Measurements from ENCODE around the gene INO80E.

INO80E gene

DNA sequence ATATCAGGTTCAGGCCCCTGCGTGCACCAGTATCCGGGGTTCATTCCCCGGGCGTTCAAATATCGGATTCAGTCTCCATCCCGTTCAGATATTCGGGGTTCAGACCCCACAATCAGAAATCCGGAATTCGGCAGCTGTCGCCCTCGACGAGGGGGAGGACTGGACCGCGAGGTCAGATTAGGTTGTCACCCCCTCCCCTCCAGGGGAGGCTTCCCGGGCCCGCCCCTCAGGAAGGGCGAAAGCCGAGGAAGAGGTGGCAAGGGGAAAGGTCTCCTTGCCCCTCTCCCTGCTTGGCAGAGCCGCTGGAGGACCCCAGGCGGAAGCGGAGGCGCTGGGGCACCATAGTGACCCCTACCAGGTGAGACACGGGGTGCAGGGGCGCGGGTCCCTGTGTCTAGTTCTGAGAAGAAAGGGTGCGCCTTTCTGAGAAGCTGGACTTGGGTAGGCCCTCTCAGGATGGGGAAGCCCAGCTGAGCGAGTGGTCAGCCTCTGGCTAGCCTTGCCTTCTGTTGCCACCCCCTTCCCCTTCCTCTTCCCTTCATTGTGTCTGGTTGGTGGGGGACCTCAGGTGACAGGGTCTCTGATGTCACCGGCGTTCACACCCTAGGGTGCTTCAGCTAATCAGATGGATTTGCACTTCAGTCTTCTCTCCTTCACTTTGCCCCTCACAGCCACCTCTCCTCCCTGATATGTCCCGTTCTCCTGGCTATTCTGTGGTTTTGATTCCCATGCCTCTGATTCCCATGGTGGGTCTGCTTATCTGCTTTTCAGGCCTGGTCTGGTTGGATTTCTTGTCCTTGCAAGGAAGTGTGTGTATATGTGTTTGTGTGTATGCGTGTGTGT, 21.5 kb upstream of the INO80E start:
- in situ Hi-C loops (cut with MboI; ENCODE audit: low pct_unique_long_range_greater_than_20kb, low sequenced_read_pairs): no loop called here
- peak; percentile 19 for DNase-seq

DNA sequence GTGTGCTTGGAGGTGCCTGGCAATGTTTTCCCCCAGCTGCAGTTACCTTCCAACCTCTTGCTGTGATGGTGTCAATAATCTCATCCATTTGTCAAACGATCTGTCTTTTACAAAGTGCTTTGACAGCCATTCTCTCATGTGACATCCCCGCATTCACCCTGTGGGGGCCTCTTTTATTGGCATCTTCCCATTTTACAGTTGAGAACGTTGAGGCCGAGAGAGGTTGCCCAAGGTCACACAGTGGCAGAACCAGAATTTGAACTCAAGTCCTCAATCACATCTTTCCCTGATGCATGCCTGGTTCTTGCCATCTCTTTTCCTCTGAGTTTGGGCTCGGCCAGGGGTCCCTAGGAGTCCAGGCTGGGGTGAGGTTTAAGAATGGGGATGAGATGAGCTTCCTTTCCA, 20.9 kb upstream of the INO80E start:
- peak; percentile 12 for DNase-seq
- in situ Hi-C loops (cut with MboI; ENCODE audit: low pct_unique_long_range_greater_than_20kb, low sequenced_read_pairs): no loop called here

DNA sequence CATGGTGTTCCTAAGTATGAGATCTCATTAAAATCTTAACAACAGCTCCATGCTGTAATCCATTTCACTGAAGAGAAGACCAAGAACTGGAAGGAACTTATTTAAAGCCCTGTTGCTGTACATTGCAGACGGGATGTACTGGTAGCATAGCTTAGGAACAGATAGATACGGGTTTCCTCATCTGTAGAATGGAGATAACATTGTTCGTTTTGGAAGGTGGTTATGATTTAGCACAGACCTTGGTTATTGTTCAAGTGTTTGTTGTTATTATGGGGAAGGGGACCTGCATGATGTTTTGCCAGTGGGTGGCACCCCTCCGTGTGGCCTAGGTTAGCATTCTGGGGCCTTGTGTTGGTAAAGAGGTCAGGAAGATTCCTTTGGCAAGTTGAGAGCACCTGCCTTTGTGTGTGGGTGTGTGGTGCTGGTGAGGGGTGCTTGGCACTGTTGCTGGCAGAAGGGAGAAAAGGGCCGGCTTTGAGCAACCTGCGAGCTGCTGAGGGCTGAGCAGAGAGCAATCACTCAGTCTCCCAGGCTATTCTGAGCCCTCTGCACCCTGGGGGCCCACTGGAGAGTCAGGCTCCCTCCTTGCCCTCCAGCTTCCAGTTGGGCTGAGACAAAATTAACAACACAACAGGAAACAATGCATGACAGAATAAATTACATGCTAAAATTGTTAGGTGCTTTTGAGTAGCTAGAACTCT, 20.1 kb upstream of the INO80E start:
- in situ Hi-C loops (cut with MboI; ENCODE audit: low pct_unique_long_range_greater_than_20kb, low sequenced_read_pairs): no loop called here
- DNase-seq: no peak

DNA sequence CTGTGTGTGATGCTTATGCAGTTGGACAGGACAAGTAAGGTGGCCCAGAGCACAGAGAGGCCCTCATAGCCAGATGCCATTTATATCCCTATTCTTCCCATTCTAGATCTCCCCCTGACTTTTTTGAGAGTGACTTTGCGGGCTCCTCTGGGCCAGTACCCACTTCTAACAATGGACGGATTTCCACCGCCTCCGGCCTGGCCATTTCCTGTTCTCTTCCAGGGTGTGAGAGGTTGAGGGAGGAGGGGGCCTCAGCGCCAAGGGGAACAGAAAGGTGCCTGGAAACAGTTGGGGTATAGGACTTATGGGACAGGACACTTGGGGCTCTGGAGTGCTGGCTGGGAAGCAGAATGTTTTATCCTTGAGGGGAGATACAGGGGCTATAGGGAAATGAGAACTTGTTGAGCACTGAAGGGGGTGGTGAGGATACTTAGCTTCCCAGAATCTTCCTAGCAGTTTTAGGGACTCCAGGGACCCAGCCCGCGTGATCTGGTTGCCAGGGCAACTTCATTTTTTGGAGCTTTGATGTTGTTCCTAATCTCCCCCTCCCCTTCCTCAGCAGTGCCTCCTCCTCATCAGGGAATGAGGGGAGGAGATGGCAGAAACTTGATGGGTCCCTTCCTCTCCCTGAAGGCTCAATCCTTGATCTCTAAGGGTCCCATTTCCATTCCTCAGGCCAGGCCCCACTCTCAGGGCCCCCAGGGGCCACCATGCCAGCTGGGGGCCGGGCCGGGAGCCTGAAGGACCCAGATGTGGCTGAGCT, 18.8 kb upstream of the INO80E start:
- in situ Hi-C loops (cut with MboI; ENCODE audit: low pct_unique_long_range_greater_than_20kb, low sequenced_read_pairs): no loop called here
- no peak for DNase-seq

DNA sequence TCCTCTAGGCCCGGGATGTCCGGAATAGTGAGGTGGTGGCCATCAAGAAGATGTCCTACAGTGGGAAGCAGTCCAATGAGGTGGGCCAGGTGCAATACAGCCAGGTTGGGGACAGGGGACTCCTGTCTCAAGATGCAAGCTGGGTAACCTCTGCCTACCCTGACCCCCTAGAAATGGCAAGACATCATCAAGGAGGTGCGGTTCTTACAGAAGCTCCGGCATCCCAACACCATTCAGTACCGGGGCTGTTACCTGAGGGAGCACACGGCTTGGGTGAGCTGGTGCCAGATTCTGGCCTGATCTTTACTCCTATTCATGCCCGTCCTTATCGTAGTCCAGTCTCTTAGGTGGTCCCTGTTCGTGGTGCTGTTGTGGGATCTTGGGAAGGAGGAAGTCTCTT, 18.0 kb upstream of the INO80E start:
- in situ Hi-C loops (cut with MboI; ENCODE audit: low pct_unique_long_range_greater_than_20kb, low sequenced_read_pairs): no loop called here
- DNase-seq: no peak

DNA sequence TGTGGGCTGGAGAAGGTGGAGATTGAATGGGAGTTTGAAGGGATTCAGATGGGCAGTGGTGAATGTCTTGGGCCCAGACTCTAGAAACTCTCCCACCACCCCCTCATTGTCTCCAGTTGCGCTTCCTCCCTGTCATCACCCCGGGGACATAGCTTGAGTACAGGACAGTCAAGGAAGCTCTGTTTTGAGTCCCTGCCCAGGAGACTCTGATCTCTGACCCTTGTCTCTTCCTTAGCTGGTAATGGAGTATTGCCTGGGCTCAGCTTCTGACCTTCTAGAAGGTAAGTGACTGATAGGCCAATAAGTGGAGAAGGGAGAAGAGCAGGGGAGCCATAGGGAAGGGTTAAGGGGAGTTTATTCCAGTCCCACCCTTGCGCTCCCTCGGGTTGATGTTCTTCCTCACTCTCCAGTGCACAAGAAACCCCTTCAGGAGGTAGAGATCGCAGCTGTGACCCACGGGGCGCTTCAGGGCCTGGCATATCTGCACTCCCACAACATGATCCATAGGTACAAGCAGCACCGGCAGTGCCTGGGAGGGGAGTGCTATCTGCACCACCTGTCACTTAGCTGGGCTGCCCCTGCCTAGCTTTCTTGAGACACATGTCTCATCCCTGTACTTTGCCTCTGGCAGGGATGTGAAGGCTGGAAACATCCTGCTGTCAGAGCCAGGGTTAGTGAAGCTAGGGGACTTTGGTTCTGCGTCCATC, 17.3 kb upstream of the INO80E start:
- DNase-seq: no peak
- in situ Hi-C loops (cut with MboI; ENCODE audit: low pct_unique_long_range_greater_than_20kb, low sequenced_read_pairs): no loop called here

DNA sequence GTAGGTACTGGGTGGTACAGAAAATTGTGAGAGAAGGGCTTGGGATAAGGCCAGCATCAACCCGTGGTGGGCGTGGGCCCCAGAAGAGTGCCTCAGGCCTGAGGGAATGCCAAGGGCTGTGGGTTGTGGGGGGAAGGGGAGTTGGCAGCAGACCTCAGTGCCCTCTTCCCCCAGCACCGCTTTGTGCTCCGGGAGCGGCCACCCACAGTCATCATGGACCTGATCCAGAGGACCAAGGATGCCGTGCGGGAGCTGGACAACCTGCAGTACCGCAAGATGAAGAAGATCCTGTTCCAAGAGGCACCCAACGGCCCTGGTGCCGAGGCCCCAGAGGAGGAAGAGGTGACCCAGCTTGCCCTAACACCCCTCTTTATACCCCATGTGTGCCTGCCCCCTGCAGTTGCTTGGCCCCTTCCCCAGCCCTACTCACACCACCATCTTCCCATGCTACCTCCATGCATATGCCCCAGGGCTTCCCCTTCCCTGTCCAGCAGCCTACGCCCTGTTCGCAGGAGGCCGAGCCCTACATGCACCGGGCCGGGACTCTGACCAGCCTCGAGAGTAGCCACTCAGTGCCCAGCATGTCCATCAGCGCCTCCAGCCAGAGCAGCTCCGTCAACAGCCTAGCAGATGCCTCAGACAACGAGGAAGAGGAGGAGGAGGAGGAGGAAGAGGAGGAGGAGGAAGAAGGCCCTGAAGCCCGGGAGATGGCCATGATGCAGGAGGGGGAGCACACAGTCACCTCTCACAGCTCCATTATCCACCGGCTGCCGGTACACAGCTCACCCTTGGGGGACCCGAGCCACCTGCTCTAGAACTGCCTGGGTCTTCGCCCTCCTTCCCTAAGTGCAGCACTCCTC, 13.3 kb upstream of the INO80E start:
- DNase-seq: no peak
- in situ Hi-C loops (cut with MboI; ENCODE audit: low pct_unique_long_range_greater_than_20kb, low sequenced_read_pairs): no loop called here

DNA sequence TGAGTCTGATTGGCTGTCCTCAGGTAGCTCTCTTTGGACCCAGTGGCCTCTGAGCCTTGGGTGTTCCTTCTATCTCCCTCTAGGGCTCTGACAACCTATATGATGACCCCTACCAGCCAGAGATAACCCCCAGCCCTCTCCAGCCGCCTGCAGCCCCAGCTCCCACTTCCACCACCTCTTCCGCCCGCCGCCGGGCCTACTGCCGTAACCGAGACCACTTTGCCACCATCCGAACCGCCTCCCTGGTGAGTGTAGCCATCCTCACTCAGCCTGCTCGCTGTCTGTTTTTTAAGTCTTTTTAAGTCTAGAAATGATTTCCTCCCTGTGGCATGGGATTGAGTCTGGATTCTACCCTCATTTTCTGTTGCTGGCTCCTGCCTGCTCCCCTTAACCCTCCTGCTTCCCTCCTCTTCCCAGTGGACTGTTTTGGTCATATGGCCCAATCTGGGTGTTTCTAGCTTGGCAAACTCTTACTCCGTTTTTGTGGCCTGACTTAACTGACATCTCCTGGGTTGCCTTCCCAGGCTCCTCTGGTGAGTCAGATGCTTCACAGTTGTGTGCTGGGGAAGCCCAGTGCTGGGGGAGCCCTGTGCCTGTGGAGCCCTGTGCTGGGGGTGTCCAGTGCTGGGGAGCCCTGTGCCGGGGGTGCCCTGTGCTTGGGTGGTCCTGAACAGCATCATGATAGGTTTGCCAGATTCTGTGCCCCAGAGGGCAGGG, 12.5 kb upstream of the INO80E start:
- in situ Hi-C loops (cut with MboI; ENCODE audit: low pct_unique_long_range_greater_than_20kb, low sequenced_read_pairs): no loop called here

DNA sequence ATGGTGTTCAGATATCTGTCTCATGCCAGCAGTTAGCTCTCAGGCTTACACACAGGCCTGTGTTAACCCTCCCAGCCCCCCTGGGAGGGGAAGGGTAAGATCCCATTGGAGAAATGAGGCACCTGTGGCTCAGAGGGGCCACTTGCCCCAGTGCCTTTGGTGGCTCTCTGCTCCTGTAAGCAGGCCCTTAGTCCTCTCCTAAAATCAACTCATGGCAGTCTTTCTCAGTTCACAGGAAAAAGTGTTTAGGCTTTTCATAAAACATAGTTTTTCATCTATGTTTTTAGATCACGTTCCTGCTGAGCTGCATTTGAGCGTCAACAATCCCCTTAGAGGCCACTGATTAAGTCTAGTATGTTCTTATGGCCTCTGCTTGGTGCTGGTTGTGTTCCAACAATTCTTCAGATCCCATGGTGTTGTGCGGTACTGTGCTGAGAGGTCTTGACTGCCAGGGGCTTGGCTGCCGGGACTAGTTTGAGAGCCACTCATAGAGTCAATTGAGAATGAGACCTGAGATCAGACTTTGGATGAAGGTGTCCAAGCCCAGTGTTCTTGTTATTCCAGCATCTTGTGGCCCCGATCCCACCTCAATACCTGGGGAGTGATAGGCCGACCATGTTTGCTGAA, 11.8 kb upstream of the INO80E start:
- no peak for DNase-seq
- in situ Hi-C loops (cut with MboI; ENCODE audit: low pct_unique_long_range_greater_than_20kb, low sequenced_read_pairs): no loop called here

More for the DNA sequence above, 12.5 kb upstream of the INO80E start:
- no peak for DNase-seq

DNA sequence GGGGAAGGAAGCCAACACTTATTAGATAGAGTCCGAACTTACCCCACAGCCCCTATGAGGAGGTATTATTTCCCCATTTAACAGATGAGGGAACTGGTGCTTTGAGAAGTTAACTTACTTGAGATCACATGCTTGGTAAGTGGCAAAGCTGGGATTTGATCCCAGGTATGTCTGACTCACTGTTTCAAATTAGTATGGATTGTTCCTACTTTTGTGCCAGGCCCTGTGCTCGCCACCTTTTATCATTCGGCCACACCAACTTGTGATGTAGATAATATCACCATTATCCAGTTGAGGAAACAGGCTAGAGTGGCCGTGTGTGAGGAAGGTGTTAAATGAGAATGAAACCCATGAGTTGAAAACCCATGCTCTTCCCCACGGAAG, 11.3 kb upstream of the INO80E start:
- no peak for DNase-seq
- in situ Hi-C loops (cut with MboI; ENCODE audit: low pct_unique_long_range_greater_than_20kb, low sequenced_read_pairs): no loop called here

DNA sequence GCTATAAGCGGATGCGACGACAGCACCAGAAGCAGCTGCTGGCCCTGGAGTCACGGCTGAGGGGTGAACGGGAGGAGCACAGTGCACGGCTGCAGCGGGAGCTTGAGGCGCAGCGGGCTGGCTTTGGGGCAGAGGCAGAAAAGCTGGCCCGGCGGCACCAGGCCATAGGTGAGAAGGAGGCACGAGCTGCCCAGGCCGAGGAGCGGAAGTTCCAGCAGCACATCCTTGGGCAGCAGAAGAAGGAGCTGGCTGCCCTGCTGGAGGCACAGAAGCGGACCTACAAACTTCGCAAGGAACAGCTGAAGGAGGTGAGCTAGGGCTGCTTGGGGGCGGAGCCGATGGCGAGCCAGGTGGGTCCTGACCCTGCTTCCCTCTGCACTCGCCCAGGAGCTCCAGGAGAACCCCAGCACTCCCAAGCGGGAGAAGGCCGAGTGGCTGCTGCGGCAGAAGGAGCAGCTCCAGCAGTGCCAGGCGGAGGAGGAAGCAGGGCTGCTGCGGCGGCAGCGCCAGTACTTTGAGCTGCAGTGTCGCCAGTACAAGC, 10.7 kb upstream of the INO80E start:
- in situ Hi-C loops (cut with MboI; ENCODE audit: low pct_unique_long_range_greater_than_20kb, low sequenced_read_pairs): no loop called here
- no peak for DNase-seq

DNA sequence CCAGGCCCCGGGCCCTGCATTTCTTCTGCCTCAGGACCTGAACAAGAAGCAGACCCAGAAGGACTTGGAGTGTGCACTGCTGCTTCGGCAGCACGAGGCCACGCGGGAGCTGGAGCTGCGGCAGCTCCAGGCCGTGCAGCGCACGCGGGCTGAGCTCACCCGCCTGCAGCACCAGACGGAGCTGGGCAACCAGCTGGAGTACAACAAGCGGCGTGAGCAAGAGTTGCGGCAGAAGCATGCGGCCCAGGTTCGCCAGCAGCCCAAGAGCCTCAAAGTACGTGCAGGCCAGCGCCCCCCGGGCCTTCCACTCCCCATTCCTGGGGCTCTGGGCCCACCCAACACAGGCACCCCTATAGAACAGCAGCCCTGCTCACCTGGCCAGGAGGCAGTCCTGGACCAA, 9.8 kb upstream of the INO80E start:
- DNase-seq: no peak
- in situ Hi-C loops (cut with MboI; ENCODE audit: low pct_unique_long_range_greater_than_20kb, low sequenced_read_pairs): no loop called here

DNA sequence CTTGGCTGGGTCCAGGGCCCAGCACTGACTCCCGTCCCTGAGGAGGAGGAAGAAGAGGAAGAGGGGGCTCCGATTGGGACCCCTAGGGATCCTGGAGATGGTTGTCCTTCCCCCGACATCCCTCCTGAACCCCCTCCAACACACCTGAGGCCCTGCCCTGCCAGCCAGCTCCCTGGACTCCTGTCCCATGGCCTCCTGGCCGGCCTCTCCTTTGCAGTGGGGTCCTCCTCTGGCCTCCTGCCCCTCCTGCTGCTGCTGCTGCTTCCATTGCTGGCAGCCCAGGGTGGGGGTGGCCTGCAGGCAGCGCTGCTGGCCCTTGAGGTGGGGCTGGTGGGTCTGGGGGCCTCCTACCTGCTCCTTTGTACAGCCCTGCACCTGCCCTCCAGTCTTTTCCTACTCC, 9.1 kb upstream of the INO80E start:
- in situ Hi-C loops (cut with MboI; ENCODE audit: low pct_unique_long_range_greater_than_20kb, low sequenced_read_pairs): no loop called here
- no peak for DNase-seq

DNA sequence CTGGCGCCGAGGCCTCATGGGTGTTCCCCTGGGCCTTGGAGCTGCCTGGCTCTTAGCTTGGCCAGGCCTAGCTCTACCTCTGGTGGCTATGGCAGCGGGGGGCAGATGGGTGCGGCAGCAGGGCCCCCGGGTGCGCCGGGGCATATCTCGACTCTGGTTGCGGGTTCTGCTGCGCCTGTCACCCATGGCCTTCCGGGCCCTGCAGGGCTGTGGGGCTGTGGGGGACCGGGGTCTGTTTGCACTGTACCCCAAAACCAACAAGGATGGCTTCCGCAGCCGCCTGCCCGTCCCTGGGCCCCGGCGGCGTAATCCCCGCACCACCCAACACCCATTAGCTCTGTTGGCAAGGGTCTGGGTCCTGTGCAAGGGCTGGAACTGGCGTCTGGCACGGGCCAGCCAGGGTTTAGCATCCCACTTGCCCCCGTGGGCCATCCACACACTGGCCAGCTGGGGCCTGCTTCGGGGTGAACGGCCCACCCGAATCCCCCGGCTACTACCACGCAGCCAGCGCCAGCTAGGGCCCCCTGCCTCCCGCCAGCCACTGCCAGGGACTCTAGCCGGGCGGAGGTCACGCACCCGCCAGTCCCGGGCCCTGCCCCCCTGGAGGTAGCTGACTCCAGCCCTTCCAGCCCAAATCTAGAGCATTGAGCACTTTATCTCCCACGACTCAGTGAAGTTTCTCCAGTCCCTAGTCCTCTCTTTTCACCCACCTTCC, 8.5 kb upstream of the INO80E start:
- in situ Hi-C loops (cut with MboI; ENCODE audit: low pct_unique_long_range_greater_than_20kb, low sequenced_read_pairs): no loop called here
- DNase-seq: no peak

DNA sequence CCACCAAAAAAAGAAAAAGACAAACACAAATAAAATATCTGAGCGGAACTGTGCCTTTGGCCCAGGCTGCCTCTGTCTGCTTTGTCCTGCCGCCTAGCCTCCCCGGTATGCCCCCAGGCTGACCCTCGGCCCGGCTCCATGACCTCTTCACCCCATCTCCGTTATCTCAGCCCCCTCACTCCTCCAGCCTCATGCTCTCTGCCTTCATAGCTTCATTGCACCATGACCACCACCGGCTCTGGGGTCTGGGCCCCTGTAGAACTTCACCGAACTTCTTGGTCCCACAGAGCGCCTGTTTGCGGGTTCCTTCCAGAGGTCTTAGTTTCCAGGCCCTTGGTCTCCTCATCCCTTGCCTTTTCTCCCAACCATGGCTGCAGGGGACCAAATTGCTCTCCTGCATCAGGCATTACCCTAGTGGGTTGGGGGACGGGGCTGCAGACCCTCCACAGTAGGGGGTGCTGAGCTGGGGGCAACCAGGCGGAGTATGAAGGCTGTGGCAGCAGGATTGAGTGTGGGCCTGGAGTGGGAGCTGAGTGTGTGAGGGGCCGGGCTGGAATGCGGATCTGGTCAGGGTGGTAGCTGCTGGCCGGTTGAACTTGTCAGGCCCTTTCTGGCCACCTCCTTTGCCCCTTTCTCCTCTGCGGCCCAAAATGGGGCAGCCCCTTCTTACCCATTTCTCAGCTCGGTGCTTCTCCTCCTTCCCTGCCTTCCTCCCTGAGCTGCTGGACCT, 7.5 kb upstream of the INO80E start:
- DNase-seq: no peak

More for the DNA sequence above, 7.5 kb upstream of the INO80E start:
- in situ Hi-C loops (cut with MboI; ENCODE audit: low pct_unique_long_range_greater_than_20kb, low sequenced_read_pairs): no loop called here

Data from KBM-7 (cell line).